WTC11 (cell line): ENCODE measurements around the gene TRIM17.

Experiments used
- ATF6 ChIP-seq: sonication (generic); formaldehyde crosslinking; IDR thresholded peaks from 2 replicates; pipeline ENCODE4 v1.8.1; 2023; ENCODE audit warnings: mild to moderate bottlenecking, missing genetic modification reagents
- CTCF ChIP-seq: fragments of 200-600 bp; IDR thresholded peaks from 2 replicates; pipeline ENCODE4 v1.8.0; 2022; ENCODE audit warnings: antibody characterized with exemption
- FOXK1 ChIP-seq: sonication (generic); formaldehyde crosslinking; IDR thresholded peaks from 2 replicates; pipeline ENCODE4 v1.8.0; 2022; ENCODE audit warnings: mild to moderate bottlenecking, moderate library complexity, missing genetic modification reagents
- MYBL2 ChIP-seq: sonication (generic); formaldehyde crosslinking; IDR thresholded peaks from 2 replicates; pipeline ENCODE4 v1.8.1; 2023; ENCODE audit warnings: mild to moderate bottlenecking, moderate library complexity, missing genetic modification reagents
- NFYB ChIP-seq: sonication (generic); formaldehyde crosslinking; conservative IDR thresholded peaks from 2 replicates; pipeline ENCODE4 v1.8.0; 2022; ENCODE audit warnings: low read depth, missing genetic modification reagents
- NR1H2 ChIP-seq: sonication (generic); formaldehyde crosslinking; IDR thresholded peaks from 2 replicates; pipeline ENCODE4 v1.9.0; 2021; ENCODE audit warnings: mild to moderate bottlenecking, moderate library complexity, missing genetic modification reagents
- SP1 ChIP-seq: sonication (generic); formaldehyde crosslinking; conservative IDR thresholded peaks from 2 replicates; pipeline ENCODE4 v1.8.1; 2022; ENCODE audit warnings: missing genetic modification reagents
- TCF7 ChIP-seq: sonication (generic); formaldehyde crosslinking; IDR thresholded peaks from 2 replicates; pipeline ENCODE4 v1.8.0; 2022; ENCODE audit warnings: mild to moderate bottlenecking, low read depth, missing genetic modification reagents, moderate library complexity
- USF2 ChIP-seq: sonication (generic); formaldehyde crosslinking; IDR thresholded peaks from 2 replicates; pipeline ENCODE4 v1.8.1; 2023; ENCODE audit warnings: mild to moderate bottlenecking, missing genetic modification reagents, moderate library complexity
- ZNF263 ChIP-seq: sonication (generic); formaldehyde crosslinking; IDR thresholded peaks from 2 replicates; pipeline ENCODE4 v1.8.1; 2022; ENCODE audit warnings: low read depth, mild to moderate bottlenecking, moderate library complexity, missing genetic modification reagents

GRCh38 chr1:228457396-228458176 lies 40.9 kb upstream of the TRIM17 start:
- no peak; the same call in none of the 2 replicates for TF ChIP-seq USF2 (CRISPR knock-in tag)
- 0 out of 2 replicates have a peak, but pooled peaks have one; percentile 16 for TF ChIP-seq CTCF
- TF ChIP-seq FOXK1 (CRISPR knock-in tag) = peak; percentile 95
- peak; percentile 90 for TF ChIP-seq NFYB (CRISPR knock-in tag)
- TF ChIP-seq NR1H2 (CRISPR knock-in tag) = no peak
- peak; percentile 45; the same call in 1 of the 2 replicates for TF ChIP-seq SP1 (CRISPR knock-in tag)
- TF ChIP-seq ZNF263 (CRISPR knock-in tag) = no peak
- no peak for TF ChIP-seq MYBL2 (CRISPR knock-in tag)
- no peak for TF ChIP-seq TCF7 (CRISPR knock-in tag)
- no peak for TF ChIP-seq ATF6 (CRISPR knock-in tag)
